Endothelial cell of umbilical vein (primary cell): ENCODE measurements around the gene CELSR3.

Experiments
- CTCF ChIP-seq, 2 donors: IDR thresholded peaks; 1 replicate in 1 of 2; 2 replicates in 1 of 2; pipeline ENCODE4 v1.5.1; 2011; ENCODE audit warnings: low read length in 2 of 2, mild to moderate bottlenecking in 2 of 2, moderate library complexity in 2 of 2, control low read depth in 1 of 2, inconsistent platforms in 1 of 2, low read depth in 1 of 2; ENCODE audit not compliant: insufficient read depth in 1 of 2; ENCODE audit errors: extremely low read depth in 1 of 2
- EZH2 ChIP-seq: IDR thresholded peaks from 2 replicates; pipeline ENCODE4 v1.6.1; 2012; ENCODE audit warnings: borderline replicate concordance, low read depth, mild to moderate bottlenecking, moderate library complexity, low read length, inconsistent platforms; ENCODE audit not compliant: severe bottlenecking
- GATA2 ChIP-seq: IDR thresholded peaks from 2 replicates; pipeline ENCODE4 v1.7.0; 2011; ENCODE audit warnings: low read depth, mild to moderate bottlenecking, moderate library complexity, mixed read lengths, low read length; ENCODE audit not compliant: insufficient read length, insufficient read depth
- JUN ChIP-seq: IDR thresholded peaks from 2 replicates; pipeline ENCODE4 v1.6.1; 2011; ENCODE audit warnings: borderline replicate concordance, low read depth; ENCODE audit not compliant: insufficient read length, insufficient read depth
- MAX ChIP-seq: IDR thresholded peaks from 2 replicates; pipeline ENCODE4 v1.6.1; 2011; ENCODE audit not compliant: insufficient read depth, insufficient read length
- POLR2A ChIP-seq: IDR thresholded peaks from 2 replicates; pipeline ENCODE4 v1.6.1; 2012; ENCODE audit warnings: low read depth, mild to moderate bottlenecking, control low read depth, low read length
- POLR2AphosphoS5 ChIP-seq: IDR thresholded peaks from 2 replicates; pipeline ENCODE4 v1.6.1; 2012; ENCODE audit warnings: low read depth, mild to moderate bottlenecking, control low read depth, low read length, moderate library complexity; ENCODE audit not compliant: insufficient read depth

- no peak for TF ChIP-seq POLR2A
- TF ChIP-seq CTCF (IDR thresholded peaks at IDR 0.05; ENCODE audit: extremely low read depth in 1 of 2, insufficient read depth in 1 of 2, low read depth in 1 of 2, low read length in 2 of 2): no peak
- no peak for TF ChIP-seq JUN
- no peak for TF ChIP-seq EZH2
- no peak for TF ChIP-seq MAX
- TF ChIP-seq POLR2AphosphoS5: no peak
- no peak for TF ChIP-seq GATA2
Measured at GRCh38 chr3:48600711-48601621, 61.7 kb downstream of the CELSR3 start.
